GM12878 (cell line): ENCODE measurements around the gene KLHL15. TPM values are rescaled to one million over a fixed set of nuclear protein-coding genes. Genes with fewer than 3 reads are reported as not detected.

Experiments
- ATAC-seq: fragments of 200-7000 bp; cut with Tn5 transposase; 3 replicates; pipeline ENCODE4 v1.9.1; 2020; ENCODE audit warnings: mild to moderate bottlenecking, moderate library complexity
- BruUV-seq: library from RNA; stranded (reverse); fragments of 400-500 nt; replicated peaks from 2 replicates; lab custom pipeline; 2021; lab: Mats Ljungman, UMichigan
- CTCF ChIA-PET: fragments of 300-600 bp; sonication (Branson Sonifier 250); formaldehyde crosslinking; extraction: SDS; loops from one replicate; lab custom pipeline; 2021; ENCODE audit warnings: inconsistent platforms; lab: Yijun Ruan, JAX
- POLR2A ChIA-PET: fragments of 350-600 bp; formaldehyde crosslinking; extraction: SDS; loops from one replicate; lab custom pipeline; 2021; ENCODE audit warnings: inconsistent platforms; lab: Charles Lee
- RAD21 ChIA-PET: fragments of 300-600 bp; sonication (Branson Sonifier 250); formaldehyde crosslinking; loops from one replicate; lab custom pipeline; 2023; ENCODE audit warnings: antibody characterized with exemption; ENCODE audit not compliant: unreplicated experiment; lab: Charles Lee
- SMC1A ChIA-PET: fragments of 300-600 bp; sonication (Branson Sonifier 250); formaldehyde crosslinking; loops from one replicate; lab custom pipeline; 2023; ENCODE audit not compliant: unreplicated experiment, uncharacterized antibody; lab: Charles Lee
- DNase-seq: peaks from one replicate; pipeline ENCODE4 v3.0.0-alpha.2; 2011; ENCODE audit warnings: low read depth, low spot score
- FAIRE-seq: peaks from 3 replicates; lab custom pipeline; 2011; peaks lifted over from hg19 to GRCh38; lab: Jason Lieb, UNC
- H2AFZ ChIP-seq: 2 replicates; pipeline ENCODE4 v1.6.0; 2011; ENCODE audit warnings: low read depth, low read length, control low read depth; ENCODE audit not compliant: control insufficient read depth
- H3K27ac ChIP-seq: 2 replicates; pipeline ENCODE4 v1.5.1; 2011; ENCODE audit warnings: control low read depth; ENCODE audit not compliant: control insufficient read depth, insufficient read depth
- H3K27me3 ChIP-seq, 2 experiments: replicated peaks in 1 of 2; 2 replicates each; pipeline versions ENCODE4 v1.6.0 to v1.6.1; 2011; ENCODE audit warnings: low read length in 1 of 2; ENCODE audit not compliant: control insufficient read depth in 2 of 2, insufficient read depth in 2 of 2
- H3K36me3 ChIP-seq, 2 experiments: 2 replicates each; pipeline ENCODE4 v1.5.1; 2011; ENCODE audit warnings: low read length in 1 of 2; ENCODE audit not compliant: control insufficient read depth in 2 of 2, insufficient read depth in 2 of 2
- H3K4me1 ChIP-seq: 2 replicates; pipeline ENCODE4 v1.6.1; 2011; ENCODE audit warnings: mild to moderate bottlenecking, low read length, moderate library complexity, mixed read lengths; ENCODE audit not compliant: control insufficient read depth, insufficient read depth
- H3K4me2 ChIP-seq: 2 replicates; pipeline ENCODE4 v1.6.0; 2011; ENCODE audit warnings: control low read depth; ENCODE audit not compliant: control insufficient read depth, insufficient read depth
- H3K4me3 ChIP-seq: fragments of 200-600 bp; sonication (generic); 2 replicates; pipeline ENCODE4 v1.5.1; 2016
- H3K79me2 ChIP-seq: 2 replicates; pipeline ENCODE4 v1.6.0; 2011; ENCODE audit warnings: low read length; ENCODE audit not compliant: control insufficient read depth, insufficient read depth
- H3K9ac ChIP-seq: 2 replicates; pipeline ENCODE4 v1.8.0; 2011; ENCODE audit warnings: low read length, control low read depth, mixed read lengths; ENCODE audit not compliant: control insufficient read depth, insufficient read depth
- H3K9me3 ChIP-seq: replicated peaks from 3 replicates; pipeline ENCODE4 v1.5.1; 2011; ENCODE audit warnings: mild to moderate bottlenecking, low read length; ENCODE audit not compliant: control insufficient read depth, insufficient read depth
- H4K20me1 ChIP-seq: 2 replicates; pipeline ENCODE4 v1.6.0; 2011; ENCODE audit not compliant: control insufficient read depth, insufficient read depth
- ASH2L ChIP-seq: fragments of 300-600, 200-600 bp; sonication (generic); IDR thresholded peaks from 2 replicates; pipeline ENCODE4 v1.6.1; 2017; ENCODE audit warnings: low read depth, mild to moderate bottlenecking, borderline replicate concordance
- FOXM1 ChIP-seq: IDR thresholded peaks from 2 replicates; pipeline ENCODE4 v1.6.1; 2012; ENCODE audit warnings: low read depth, mild to moderate bottlenecking, inconsistent platforms, low read length, moderate library complexity
- NR2C2 ChIP-seq: IDR thresholded peaks from 2 replicates; pipeline ENCODE4 v1.6.1; 2011; ENCODE audit warnings: borderline replicate concordance, low read depth; ENCODE audit not compliant: control insufficient read depth, insufficient read length
- NRF1 ChIP-seq: conservative IDR thresholded peaks from 2 replicates; pipeline ENCODE4 v1.6.1; 2011; ENCODE audit warnings: mild to moderate bottlenecking, low read depth, low read length, improper control_type of control experiment
- POLR2AphosphoS2 ChIP-seq: IDR thresholded peaks from 2 replicates; pipeline ENCODE4 v1.6.1; 2011; ENCODE audit warnings: low read depth, mild to moderate bottlenecking, low read length, improper control_type of control experiment, moderate library complexity
- RAD21 ChIP-seq: IDR thresholded peaks from 2 replicates; pipeline ENCODE4 v1.6.1; 2011; ENCODE audit warnings: mild to moderate bottlenecking, low read depth, low read length, moderate library complexity; ENCODE audit not compliant: insufficient read depth
- RFX5 ChIP-seq: IDR thresholded peaks from 2 replicates; pipeline ENCODE4 v1.6.1; 2011; ENCODE audit warnings: low read depth, low read length, improper control_type of control experiment
- SIX5 ChIP-seq: IDR thresholded peaks from 2 replicates; pipeline ENCODE4 v1.6.1; 2011; ENCODE audit warnings: mild to moderate bottlenecking, low read depth, low read length, moderate library complexity; ENCODE audit not compliant: severe bottlenecking
- SP1 ChIP-seq: IDR thresholded peaks from one replicate; pipeline ENCODE4 v1.6.1; 2011; ENCODE audit warnings: low read depth, low read length
- TBL1XR1 ChIP-seq: IDR thresholded peaks from 2 replicates; pipeline ENCODE4 v1.6.1; 2012; ENCODE audit warnings: low read depth, low read length, improper control_type of control experiment
- TCF12 ChIP-seq: IDR thresholded peaks from 2 replicates; pipeline ENCODE4 v1.6.1; 2011; ENCODE audit warnings: low read depth, mild to moderate bottlenecking, low read length
- ZNF24 ChIP-seq: fragments of 450-650 bp; IDR thresholded peaks from 2 replicates; pipeline ENCODE4 v1.6.1; 2017; ENCODE audit warnings: antibody characterized with exemption, mild to moderate bottlenecking
- ZNF622 ChIP-seq: fragments of 450-650 bp; IDR thresholded peaks from 2 replicates; pipeline ENCODE4 v1.6.1; 2017; ENCODE audit warnings: mild to moderate bottlenecking, inconsistent platforms
- WGBS: methylation state at CpG from one replicate; pipeline ENCODE4 v1.1.6; 2016; ENCODE audit warnings: low lambda C conversion rate; ENCODE audit not compliant: insufficient replicate concordance, insufficient coverage; ENCODE audit errors: missing lambda C conversion rate; 5-methylcytosine and 5-hydroxymethylcytosine counted together
- in situ Hi-C: fragments of 300-500 bp; cut with MboI; formaldehyde crosslinking; loops from 9 replicates; pipeline ENCODE4 v1.14.3; 2018; ENCODE audit warnings: mixed read lengths
- intact Hi-C: fragments of 100-400 bp; cut with micrococcal nuclease; formaldehyde crosslinking; loops from one replicate; pipeline ENCODE4 v1.14.2; 2022; ENCODE audit not compliant: unreplicated experiment
- polyA plus RNA-seq, 11 experiments: library from polyadenylated mRNA; depleted of rRNA in 4 of 11; unstranded in 6 of 11; stranded (reverse) in 5 of 11; fragments of >200 nt; fragmentation: Nextera tagmentation in 4 of 11; fragmentation: Illumina TruSeq in 1 of 11; extraction: Ambion mirVana in 4 of 11; extraction: Trizol in 1 of 11; gene quantifications; 1 replicate in 1 of 11; 2 replicates in 10 of 11; pipeline versions ENCODE4 v1.2.1 to v1.2.3, GENCODE V29; 2011 to 2016; ENCODE audit warnings: inconsistent platforms in 2 of 11, missing spikeins in 2 of 11, low read depth in 1 of 11
- total RNA-seq, 4 experiments: library from RNA; depleted of rRNA in 3 of 4; stranded (reverse); fragments of >200 nt in 3 of 4; fragmentation: Illumina TruSeq in 1 of 4; extraction: Trizol in 1 of 4; gene quantifications; 2 replicates each; pipeline versions ENCODE4 v1.2.1 to v1.2.3, GENCODE V29; 2013 to 2021

Gene KLHL15
- total and polyA plus RNA-seq, 10 of the 15 experiments (the other 5 are each of a cell fraction or from before 2014, with no cell fraction given), result 1.4 to 7.0 (median 3.7) TPM

GRCh38 chrX:23939203-23939602, 87.8 kb downstream of the KLHL15 start:
- no peaks in the 10 kb centered on the region for H4K20me1 ChIP-seq
- no peaks in the 10 kb centered on the region; the same call in 1 of the 2 replicates for H3K4me1 ChIP-seq
- H3K27ac ChIP-seq, result no peak overlapping the region
- TF ChIP-seq SIX5 (no peak), SP1 (no peak), NRF1 (no peak)
- TF ChIP-seq, all 136 proteins: peak for 0
- intact Hi-C loops (no loop called here), in situ Hi-C loops (no loop called here)
- DNase-seq, result no peak
- H3K9me3 ChIP-seq, result no peaks in the 10 kb centered on the region
- ATAC-seq, result no peak
- ChIA-PET RAD21 (no interaction called here), SMC1A (interaction anchor here (1.3 kb wide), 1 partner anchor 37 kb away, joined by 3 read pairs; no protein-coding TSS in a partner anchor), POLR2A (interaction anchor here (1.1 kb wide), 1 partner anchor 115 kb away, joined by 8 read pairs; no protein-coding TSS in a partner anchor), CTCF (no interaction called here)
- H3K9ac ChIP-seq, result no peak overlapping the region
- 4% methylated on average over 1 of the region's 1 CpG for WGBS
- H3K27me3 ChIP-seq, result no peaks in the 10 kb centered on the region
- H2AFZ ChIP-seq, result no peak overlapping the region
- no peak overlapping the region for H3K4me3 ChIP-seq
- no peak for FAIRE-seq
- no peaks in the 10 kb centered on the region for H3K79me2 ChIP-seq
- no TSS peak for BruUV-seq
- no peak overlapping the region for H3K4me2 ChIP-seq
- no peaks in the 10 kb centered on the region for H3K36me3 ChIP-seq

DNA sequence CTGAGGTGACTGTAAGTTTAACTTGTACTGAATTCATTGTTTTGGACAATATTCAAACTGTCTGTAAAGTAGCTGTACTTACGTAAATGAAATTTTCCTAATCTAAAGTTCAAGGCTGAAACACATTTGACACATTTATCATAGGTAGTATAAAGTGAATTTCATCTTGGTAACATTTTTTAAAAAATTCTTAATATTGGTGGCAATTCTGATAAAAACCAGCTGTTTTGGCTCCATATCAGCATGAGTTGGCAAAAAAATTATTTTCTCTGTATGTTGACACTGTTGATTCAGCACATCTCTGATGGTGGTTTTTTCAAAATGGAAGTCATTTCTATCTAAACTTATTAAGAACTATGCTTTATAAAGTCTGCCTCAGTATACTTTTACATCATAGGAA, 88.3 kb downstream of the KLHL15 start:
- Histone ChIP-seq H3K4me1 (no peaks in the 10 kb centered on the region; the same call in 1 of the 2 replicates), H3K9me3 (no peaks in the 10 kb centered on the region), H3K79me2 (no peaks in the 10 kb centered on the region), H3K27ac (no peak overlapping the region), H4K20me1 (no peaks in the 10 kb centered on the region), H3K36me3 (no peaks in the 10 kb centered on the region), H3K4me3 (no peak overlapping the region), H3K27me3 (no peaks in the 10 kb centered on the region), H3K4me2 (no peak overlapping the region), H2AFZ (no peak overlapping the region), H3K9ac (no peak overlapping the region)
- POLR2A ChIA-PET, result interaction anchor here (1.1 kb wide), 1 partner anchor 115 kb away, joined by 8 read pairs; no protein-coding TSS in a partner anchor
- no peak for DNase-seq
- no peak for FAIRE-seq
- in situ Hi-C loops, result no loop called here
- TF ChIP-seq TCF12 (no peak), ASH2L (no peak), ZNF622 (no peak), NR2C2 (no peak), ZNF24 (no peak), FOXM1 (no peak), RFX5 (no peak), RAD21 (no peak), TBL1XR1 (no peak), POLR2AphosphoS2 (no peak)
- CTCF ChIA-PET, result interaction anchor here (0.5 to 0.9 kb wide), 3 partner anchors 16 to 597 kb away, joined by 3 read pairs; no protein-coding TSS in a partner anchor
- ATAC-seq, result no peak
- intact Hi-C loops, result no loop called here
- 94% methylated on average over 1 of the region's 1 CpG for WGBS
- no TSS peak for BruUV-seq
- SMC1A ChIA-PET, result interaction anchor here (1.3 kb wide), 1 partner anchor 36 kb away, joined by 3 read pairs; no protein-coding TSS in a partner anchor
- RAD21 ChIA-PET, result no interaction called here
